Measurements from ENCODE around the gene PIM3.

GRCh38 chr22:49991167-49991566, 30.6 kb downstream of the PIM3 start:
- no peak for TF ChIP-seq CTCF (IDR thresholded peaks at IDR 0.05)
- no peak for TF ChIP-seq POLR2A (IDR thresholded peaks at IDR 0.05)
